ENCODE measurements around the gene CLDN17. TPM values are rescaled to one million over a fixed set of nuclear protein-coding genes. Genes with fewer than 3 reads are reported as not detected.

Gene CLDN17
- total and polyA plus RNA-seq, 4 experiments from 2014 or later = not detected

DNA sequence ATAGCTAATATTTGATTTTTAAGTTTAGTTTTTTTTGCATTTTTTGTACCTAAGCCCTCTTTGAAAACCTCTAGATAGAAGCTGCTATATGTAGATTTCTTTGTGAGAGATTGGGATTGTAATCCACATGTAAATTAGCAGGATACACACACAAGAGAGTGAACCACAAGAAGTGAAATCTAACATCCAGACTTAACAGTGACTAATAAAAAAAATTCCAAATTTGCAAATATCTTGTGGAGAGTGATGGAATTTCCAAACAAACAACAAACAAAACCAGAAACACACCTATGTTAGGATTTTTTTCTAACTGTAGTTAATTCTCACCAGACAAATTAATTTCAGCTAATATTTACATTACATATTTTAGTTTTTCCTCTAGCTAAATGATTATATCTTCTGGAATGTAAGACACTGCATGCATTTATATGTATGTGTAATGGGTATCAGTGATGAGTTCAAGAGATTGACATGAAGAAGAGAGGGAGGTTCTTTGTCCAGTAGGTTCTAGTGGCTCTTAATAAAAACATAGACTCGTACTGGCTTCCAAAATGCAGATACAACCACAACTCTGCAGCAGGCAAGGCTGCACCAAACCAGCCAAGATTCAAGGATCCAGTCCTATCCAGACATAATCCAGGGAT is 12.8 kb downstream of the CLDN17 start:
- intact Hi-C loops (cut with micrococcal nuclease) = no loop called here
- CTCF ChIA-PET (ENCODE audit: partially characterized antibody) = no interaction called here

DNA sequence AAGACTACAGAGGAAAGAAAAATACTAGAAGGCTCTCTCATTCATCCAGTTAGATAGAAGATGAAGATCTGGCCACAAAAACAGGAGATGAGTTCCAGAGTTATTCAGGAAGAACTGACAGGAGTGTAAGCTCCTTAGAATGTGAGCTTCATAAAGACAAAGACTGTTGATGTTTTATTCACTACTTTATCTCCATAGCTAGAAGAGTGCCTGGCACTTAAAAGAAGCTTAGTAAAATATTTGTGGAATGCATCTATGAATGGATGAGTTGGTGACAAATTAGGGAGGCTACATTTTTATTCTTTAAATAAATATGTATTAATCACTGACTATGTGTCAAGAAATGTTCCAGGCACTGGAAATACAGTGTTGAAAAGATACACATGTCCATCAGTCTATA is 13.8 kb downstream of the CLDN17 start:
- H3K27ac ChIP-seq (ENCODE audit: low read depth, low read length) = no peak overlapping the region
- Mint-ChIP-seq H3K4me1 (no peaks in the 10 kb centered on the region), H3K27me3 (peaks cover 0 to 1% of the 10 kb centered on the region in 2 donors), H3K9me3 (peaks cover 0 to 5% (median 1%) of the 10 kb centered on the region in 8 donors), H3K36me3 (no peaks in the 10 kb centered on the region), H3K27ac (no peak overlapping the region), H3K4me3 (no peak overlapping the region)
- H3K4me3 ChIP-seq (ENCODE audit: low read length in 2 of 2) = no peak overlapping the region
- H3K27me3 ChIP-seq (ENCODE audit: insufficient read depth, low read length) = no peaks in the 10 kb centered on the region
- CTCF ChIA-PET (ENCODE audit: partially characterized antibody) = no interaction called here
- intact Hi-C loops (cut with micrococcal nuclease) = no loop called here
- no peaks in the 10 kb centered on the region for H3K4me1 ChIP-seq (ENCODE audit: insufficient read depth, low read length)
- DNase-seq = no peak
- H3K36me3 ChIP-seq (ENCODE audit: insufficient read depth, low read length) = no peaks in the 10 kb centered on the region
- H3K9me3 ChIP-seq (ENCODE audit: control insufficient read depth in 1 of 2, low read length in 2 of 2) = no peaks in the 10 kb centered on the region
- POLR2A ChIA-PET (ENCODE audit: partially characterized antibody) = no interaction called here

More for the DNA sequence above, 12.8 kb downstream of the CLDN17 start:
- no peak overlapping the region for H3K4me3 ChIP-seq (ENCODE audit: low read length in 2 of 2)
- no peak overlapping the region for H3K4me3 Mint-ChIP-seq
- H3K27ac Mint-ChIP-seq = no peak overlapping the region
- no peak for DNase-seq
- H3K9me3 Mint-ChIP-seq = peaks cover 0 to 5% (median 1%) of the 10 kb centered on the region in 8 donors
- H3K27me3 Mint-ChIP-seq = peaks cover 0 to 1% of the 10 kb centered on the region in 2 donors
- no peaks in the 10 kb centered on the region for H3K36me3 ChIP-seq (ENCODE audit: insufficient read depth, low read length)
- no peaks in the 10 kb centered on the region for H3K27me3 ChIP-seq (ENCODE audit: insufficient read depth, low read length)
- H3K9me3 ChIP-seq (ENCODE audit: control insufficient read depth in 1 of 2, low read length in 2 of 2) = no peaks in the 10 kb centered on the region
- no peaks in the 10 kb centered on the region for H3K4me1 ChIP-seq (ENCODE audit: insufficient read depth, low read length)
- no peak overlapping the region for H3K27ac ChIP-seq (ENCODE audit: low read depth, low read length)
- no peaks in the 10 kb centered on the region for H3K4me1 Mint-ChIP-seq
- no peaks in the 10 kb centered on the region for H3K36me3 Mint-ChIP-seq
- POLR2A ChIA-PET (ENCODE audit: partially characterized antibody) = no interaction called here

DNA sequence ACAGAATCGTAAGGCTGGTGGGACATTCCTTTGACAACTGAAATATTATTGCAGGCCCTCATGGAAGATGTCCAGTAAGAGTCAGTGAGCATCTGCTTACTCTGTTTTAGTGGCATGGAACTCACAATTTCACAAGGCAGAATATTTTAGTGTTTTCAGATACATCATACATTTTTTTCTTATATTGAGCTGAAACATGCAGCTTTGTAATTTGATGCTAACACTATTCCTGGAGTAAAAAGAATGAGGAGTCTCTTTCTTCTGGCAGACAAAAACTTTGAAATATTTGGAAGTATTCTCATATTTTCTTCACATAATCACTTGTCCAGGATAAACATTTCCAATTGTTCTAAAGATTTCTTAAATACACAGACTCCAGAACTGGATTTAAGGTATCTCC is 17.7 kb downstream of the CLDN17 start:
- H3K27ac ChIP-seq (ENCODE audit: low read depth, low read length) = no peak overlapping the region
- ChIA-PET POLR2A (ENCODE audit: partially characterized antibody) (no interaction called here), CTCF (ENCODE audit: partially characterized antibody) (no interaction called here)
- Mint-ChIP-seq H3K9me3 (peaks cover 0 to 18% (median 6%) of the 10 kb centered on the region in 8 donors), H3K36me3 (no peaks in the 10 kb centered on the region), H3K27ac (no peak overlapping the region), H3K4me1 (no peaks in the 10 kb centered on the region), H3K4me3 (no peak overlapping the region), H3K27me3 (no peaks in the 10 kb centered on the region)
- H3K27me3 ChIP-seq (ENCODE audit: insufficient read depth, low read length) = no peaks in the 10 kb centered on the region
- no peaks in the 10 kb centered on the region for H3K9me3 ChIP-seq (ENCODE audit: control insufficient read depth in 1 of 2, low read length in 2 of 2)
- intact Hi-C loops (cut with micrococcal nuclease) = no loop called here
- DNase-seq = no peak
- H3K36me3 ChIP-seq (ENCODE audit: insufficient read depth, low read length) = no peaks in the 10 kb centered on the region
- H3K4me3 ChIP-seq (ENCODE audit: low read length in 2 of 2) = no peak overlapping the region
- H3K4me1 ChIP-seq (ENCODE audit: insufficient read depth, low read length) = no peaks in the 10 kb centered on the region

DNA sequence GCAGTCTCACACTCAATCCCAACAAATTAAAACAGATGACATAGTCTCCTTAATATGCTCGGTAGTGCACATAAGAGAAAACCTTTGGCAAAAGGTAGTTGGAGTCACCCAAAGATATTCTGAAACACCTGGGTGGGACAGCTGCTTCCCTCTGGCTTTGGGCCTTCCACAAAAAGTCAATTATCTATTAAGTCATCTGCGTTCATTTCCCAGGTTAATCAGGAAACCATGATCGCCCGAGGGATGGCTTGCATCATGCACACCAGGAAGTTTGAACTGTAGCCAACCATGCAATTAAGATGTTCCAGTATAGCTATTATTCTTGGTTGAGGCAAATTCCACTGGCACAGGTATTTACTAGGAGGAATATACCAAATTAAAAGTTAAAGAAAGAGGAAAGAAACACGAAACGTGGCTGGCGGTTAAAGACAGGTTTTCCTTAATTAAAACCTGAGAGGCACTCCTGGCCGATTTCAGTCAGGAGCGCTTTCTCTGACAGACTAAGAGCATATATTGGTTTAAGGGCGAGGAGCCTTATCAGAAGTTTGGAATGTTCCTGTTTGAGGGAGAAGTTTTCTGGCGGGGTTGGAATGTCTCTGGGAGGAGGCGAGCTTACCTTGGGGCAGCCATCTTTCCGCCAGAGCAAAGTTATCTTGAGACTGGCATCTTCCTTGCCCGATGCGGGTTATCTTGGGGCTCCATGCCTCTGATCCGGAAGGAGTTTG is 19.9 kb downstream of the CLDN17 start:
- no peak for DNase-seq
- H3K36me3 Mint-ChIP-seq = no peaks in the 10 kb centered on the region
- no peaks in the 10 kb centered on the region for H3K27me3 Mint-ChIP-seq
- no peak overlapping the region for H3K27ac Mint-ChIP-seq
- peaks cover 0 to 18% (median 9%) of the 10 kb centered on the region in 8 donors for H3K9me3 Mint-ChIP-seq
- Histone ChIP-seq H3K9me3 (ENCODE audit: control insufficient read depth in 1 of 2, low read length in 2 of 2) (no peaks in the 10 kb centered on the region), H3K4me3 (ENCODE audit: low read length in 2 of 2) (no peak overlapping the region), H3K27ac (ENCODE audit: low read depth, low read length) (no peak overlapping the region), H3K36me3 (ENCODE audit: insufficient read depth, low read length) (no peaks in the 10 kb centered on the region), H3K27me3 (ENCODE audit: insufficient read depth, low read length) (no peaks in the 10 kb centered on the region), H3K4me1 (ENCODE audit: insufficient read depth, low read length) (no peaks in the 10 kb centered on the region)
- ChIA-PET CTCF (ENCODE audit: partially characterized antibody) (no interaction called here), POLR2A (ENCODE audit: partially characterized antibody) (no interaction called here)
- no peak overlapping the region for H3K4me3 Mint-ChIP-seq
- intact Hi-C loops (cut with micrococcal nuclease) = no loop called here
- no peaks in the 10 kb centered on the region for H3K4me1 Mint-ChIP-seq

DNA sequence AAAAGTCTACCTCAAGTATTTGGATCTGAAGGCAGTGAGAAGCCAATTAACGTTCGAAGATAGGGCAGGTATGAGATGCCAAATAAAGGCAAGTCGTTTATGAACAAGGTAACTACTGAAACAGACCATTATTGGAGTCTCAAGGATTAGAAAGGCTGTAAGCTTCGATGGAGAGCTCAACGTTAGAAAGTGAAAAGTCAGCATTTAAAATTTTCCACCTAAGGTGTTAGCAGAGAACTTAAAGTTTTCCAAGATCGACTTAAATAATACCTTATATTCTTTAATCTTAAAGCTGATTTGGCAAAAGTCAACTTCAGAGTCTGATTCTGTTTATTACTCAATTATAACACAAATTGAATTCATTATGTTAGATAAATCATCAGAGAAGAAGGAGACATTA is 28.1 kb downstream of the CLDN17 start:
- no peaks in the 10 kb centered on the region for H3K36me3 ChIP-seq (ENCODE audit: insufficient read depth, low read length)
- no peak overlapping the region for H3K4me3 ChIP-seq (ENCODE audit: low read length in 2 of 2)
- intact Hi-C loops (cut with micrococcal nuclease) = no loop called here
- H3K4me1 ChIP-seq (ENCODE audit: insufficient read depth, low read length) = no peaks in the 10 kb centered on the region
- no peaks in the 10 kb centered on the region for H3K27me3 Mint-ChIP-seq
- no peak overlapping the region for H3K27ac ChIP-seq (ENCODE audit: low read depth, low read length)
- no peaks in the 10 kb centered on the region for H3K4me1 Mint-ChIP-seq
- CTCF ChIA-PET (ENCODE audit: partially characterized antibody) = no interaction called here
- H3K27me3 ChIP-seq (ENCODE audit: insufficient read depth, low read length) = no peaks in the 10 kb centered on the region
- DNase-seq = no peak
- POLR2A ChIA-PET (ENCODE audit: partially characterized antibody) = no interaction called here
- H3K36me3 Mint-ChIP-seq = no peaks in the 10 kb centered on the region
- H3K27ac Mint-ChIP-seq = no peak overlapping the region
- H3K9me3 ChIP-seq (ENCODE audit: control insufficient read depth in 1 of 2, low read length in 2 of 2) = no peaks in the 10 kb centered on the region
- peaks cover 0 to 6% (median 2%) of the 10 kb centered on the region in 8 donors for H3K9me3 Mint-ChIP-seq
- H3K4me3 Mint-ChIP-seq = no peak overlapping the region

DNA sequence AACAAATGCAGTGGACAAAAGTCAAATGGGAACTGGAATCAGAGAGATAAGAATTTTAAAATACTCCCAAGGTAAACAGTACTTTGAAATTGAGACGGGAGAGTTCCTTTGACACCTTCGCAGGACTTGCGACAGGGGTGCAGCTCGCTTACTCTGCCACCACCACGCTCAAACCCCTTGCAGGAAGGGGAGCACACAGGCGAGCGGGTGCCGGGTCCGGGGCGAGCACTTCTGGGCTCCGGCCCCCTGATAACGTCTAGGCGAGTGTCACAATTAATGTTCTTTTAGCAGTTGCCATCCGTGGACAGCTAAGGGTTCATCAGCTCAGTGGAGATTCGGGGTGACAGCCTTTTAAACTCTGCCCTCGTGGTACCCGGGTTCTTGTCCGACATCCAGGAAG is 37.4 kb downstream of the CLDN17 start:
- Mint-ChIP-seq H3K36me3 (no peaks in the 10 kb centered on the region), H3K4me3 (peak overlapping the region in 1 of 8 donors; percentile 33), H3K27me3 (no peaks in the 10 kb centered on the region), H3K4me1 (no peaks in the 10 kb centered on the region), H3K9me3 (peaks cover 0 to 5% (median 2%) of the 10 kb centered on the region in 8 donors), H3K27ac (no peak overlapping the region)
- Histone ChIP-seq H3K4me1 (ENCODE audit: insufficient read depth, low read length) (no peaks in the 10 kb centered on the region), H3K4me3 (ENCODE audit: low read length in 2 of 2) (no peak overlapping the region), H3K27ac (ENCODE audit: low read depth, low read length) (no peak overlapping the region), H3K27me3 (ENCODE audit: insufficient read depth, low read length) (no peaks in the 10 kb centered on the region), H3K36me3 (ENCODE audit: insufficient read depth, low read length) (no peaks in the 10 kb centered on the region), H3K9me3 (ENCODE audit: control insufficient read depth in 1 of 2, low read length in 2 of 2) (no peaks in the 10 kb centered on the region)
- ChIA-PET CTCF (ENCODE audit: partially characterized antibody) (interaction anchor here (0.6 kb wide), 1 partner anchor 1473 kb away, joined by 3 read pairs; no protein-coding TSS in a partner anchor), POLR2A (ENCODE audit: partially characterized antibody) (no interaction called here)
- DNase-seq = no peak
- intact Hi-C loops (cut with micrococcal nuclease) = no loop called here

DNA sequence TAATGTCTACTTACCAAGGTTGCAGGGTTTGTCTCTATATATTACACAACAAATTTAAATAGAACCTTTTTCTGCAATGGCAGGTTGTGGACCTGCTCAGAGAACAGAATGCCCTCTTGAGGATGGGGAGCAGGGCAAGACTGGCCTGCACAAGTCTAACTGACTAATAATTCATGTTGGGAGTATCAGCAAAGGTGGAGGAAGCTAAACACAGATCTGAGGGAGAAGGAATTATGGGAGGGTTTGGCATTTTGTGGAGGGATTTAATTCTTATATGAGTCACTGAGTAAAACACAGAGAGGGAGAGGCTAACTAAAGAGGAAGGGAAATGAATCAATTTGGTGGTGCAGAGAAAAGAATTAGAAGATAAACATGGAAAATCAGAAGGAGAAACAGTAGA is 40.0 kb downstream of the CLDN17 start:
- H3K4me3 Mint-ChIP-seq = no peak overlapping the region
- no peaks in the 10 kb centered on the region for H3K36me3 ChIP-seq (ENCODE audit: insufficient read depth, low read length)

More for the DNA sequence above, 40.0 kb downstream of the CLDN17 start:
- Histone ChIP-seq H3K27me3 (ENCODE audit: insufficient read depth, low read length) (no peaks in the 10 kb centered on the region), H3K27ac (ENCODE audit: low read depth, low read length) (no peak overlapping the region), H3K9me3 (ENCODE audit: control insufficient read depth in 1 of 2, low read length in 2 of 2) (no peaks in the 10 kb centered on the region), H3K4me1 (ENCODE audit: insufficient read depth, low read length) (no peaks in the 10 kb centered on the region), H3K4me3 (ENCODE audit: low read length in 2 of 2) (no peak overlapping the region)
- Mint-ChIP-seq H3K27ac (no peak overlapping the region), H3K9me3 (peaks cover 0 to 4% (median 1%) of the 10 kb centered on the region in 8 donors), H3K27me3 (no peaks in the 10 kb centered on the region), H3K4me1 (no peaks in the 10 kb centered on the region), H3K36me3 (no peaks in the 10 kb centered on the region)
- POLR2A ChIA-PET (ENCODE audit: partially characterized antibody) = no interaction called here
- intact Hi-C loops (cut with micrococcal nuclease) = no loop called here
- DNase-seq = no peak
- CTCF ChIA-PET (ENCODE audit: partially characterized antibody) = no interaction called here
